Vagina (tissue), 2 donors: ENCODE measurements around the gene AKAP10.

Experiments used
- POLR2A ChIP-seq, 2 donors: fragments of 450-650 bp; IDR thresholded peaks; one replicate each; pipeline ENCODE4 v1.6.1; 2017; ENCODE audit warnings: antibody characterized with exemption in 2 of 2, mild to moderate bottlenecking in 2 of 2, moderate library complexity in 2 of 2
- POLR2AphosphoS5 ChIP-seq, 2 donors: sonication (generic); formaldehyde crosslinking; IDR thresholded peaks; one replicate each; pipeline ENCODE4 v1.9.0; 2017; ENCODE audit warnings: antibody characterized with exemption in 2 of 2, mild to moderate bottlenecking in 2 of 2, low read depth in 1 of 2; ENCODE audit not compliant: insufficient read depth in 1 of 2
- TF ChIP-seq, protein P1 (sequence below), 3 experiments: fragments of 450-650 bp in 2 of 3; fragments of 200-600 bp in 1 of 3; sonication (generic) in 1 of 3; IDR thresholded peaks; one replicate each; pipeline ENCODE4 v1.5.1; 2017 to 2019; ENCODE audit warnings: antibody characterized with exemption in 3 of 3, mild to moderate bottlenecking in 2 of 3, moderate library complexity in 2 of 3

GRCh38 chr17:19943026-19943425, 34.6 kb downstream of the AKAP10 start:
- TF ChIP-seq, protein P1, sequence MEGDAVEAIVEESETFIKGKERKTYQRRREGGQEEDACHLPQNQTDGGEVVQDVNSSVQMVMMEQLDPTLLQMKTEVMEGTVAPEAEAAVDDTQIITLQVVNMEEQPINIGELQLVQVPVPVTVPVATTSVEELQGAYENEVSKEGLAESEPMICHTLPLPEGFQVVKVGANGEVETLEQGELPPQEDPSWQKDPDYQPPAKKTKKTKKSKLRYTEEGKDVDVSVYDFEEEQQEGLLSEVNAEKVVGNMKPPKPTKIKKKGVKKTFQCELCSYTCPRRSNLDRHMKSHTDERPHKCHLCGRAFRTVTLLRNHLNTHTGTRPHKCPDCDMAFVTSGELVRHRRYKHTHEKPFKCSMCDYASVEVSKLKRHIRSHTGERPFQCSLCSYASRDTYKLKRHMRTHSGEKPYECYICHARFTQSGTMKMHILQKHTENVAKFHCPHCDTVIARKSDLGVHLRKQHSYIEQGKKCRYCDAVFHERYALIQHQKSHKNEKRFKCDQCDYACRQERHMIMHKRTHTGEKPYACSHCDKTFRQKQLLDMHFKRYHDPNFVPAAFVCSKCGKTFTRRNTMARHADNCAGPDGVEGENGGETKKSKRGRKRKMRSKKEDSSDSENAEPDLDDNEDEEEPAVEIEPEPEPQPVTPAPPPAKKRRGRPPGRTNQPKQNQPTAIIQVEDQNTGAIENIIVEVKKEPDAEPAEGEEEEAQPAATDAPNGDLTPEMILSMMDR (IDR thresholded peaks at IDR 0.05) = no peak
- TF ChIP-seq POLR2A (IDR thresholded peaks at IDR 0.05) = no peak
- TF ChIP-seq POLR2AphosphoS5 (IDR thresholded peaks at IDR 0.05; ENCODE audit: insufficient read depth in 1 of 2, low read depth in 1 of 2) = no peak
